Adipose tissue (tissue), 3 donors: Measurements from ENCODE around the gene HDAC2. TPM values are rescaled to one million over a fixed set of nuclear protein-coding genes. Genes with fewer than 3 reads are reported as not detected.

ENCODE experiments used
- H3K27ac ChIP-seq: one replicate; pipeline ENCODE4 v1.5.1; 2013; ENCODE audit warnings: low read depth, low read length
- WGBS, 3 donors: extraction: QIAGEN DNeasy Blood & Tissue Kit; methylation state at CpG; one replicate each; pipeline ENCODE4 v1.1.7; 2013; 5-methylcytosine and 5-hydroxymethylcytosine counted together
- polyA plus RNA-seq, 3 donors: library from polyadenylated mRNA; stranded (reverse); fragments of 200-250 nt; gene quantifications; one replicate each; pipeline ENCODE4 v1.2.3, GENCODE V29; 2013
- donor health status: healthy with polysubstance abuse.
- donor health status: Bipolar disorder and iron deficiency.
- donor health status: healthy.

Gene HDAC2
- polyA plus RNA-seq, 3 donors, result 39.6 to 55.4 (median 53.2) TPM

GRCh38 chr6:113884011-113884410, 86.9 kb downstream of the HDAC2 start:
- WGBS, 3 donors, result 86 to 88% (median 87%) methylated on average over 2 of the region's 2 CpGs
- H3K27ac ChIP-seq, result no peak overlapping the region

Other genes starting within 250 kb of the HDAC2 start
- gene MARCKS, start 113.8 kb downstream of the HDAC2 start, polyA plus RNA-seq, result 10 to 100 TPM; 14.2 to 35.2 (median 15.0) TPM